DOHH2 (cell line): ENCODE results near the gene LANCL1.

Experiments
- CTCF ChIP-seq: fragments of 200-600 bp; sonication (generic); IDR thresholded peaks from one replicate; pipeline ENCODE4 v1.5.1; 2014; ENCODE audit warnings: antibody characterized with exemption, mild to moderate bottlenecking, low read depth, low read length; ENCODE audit not compliant: poor library complexity, severe bottlenecking
- EZH2phosphoT487 ChIP-seq: fragments of 200-600 bp; sonication (generic); IDR thresholded peaks from 2 replicates; pipeline ENCODE4 v1.6.1; 2017; ENCODE audit warnings: borderline replicate concordance, mild to moderate bottlenecking, antibody characterized with exemption, low read length, moderate library complexity, mixed read lengths

GRCh38 chr2:210460322-210461227 is 16.0 kb downstream of the LANCL1 start:
- TF ChIP-seq CTCF = no peak
- no peak for TF ChIP-seq EZH2phosphoT487
